ENCODE results near the gene ZNF217.

GRCh38 chr20:53629436-53629835, 35.8 kb upstream of the ZNF217 start:
- TF ChIP-seq POLR2A (IDR thresholded peaks at IDR 0.05) (no peak), CTCF (IDR thresholded peaks at IDR 0.05) (no peak), POLR2AphosphoS5 (IDR thresholded peaks at IDR 0.05) (no peak)
